GM18519 (cell line): ENCODE results near the gene RHEX.

Experiments used
- ATAC-seq: cut with Tn5 transposase; IDR thresholded peaks from one replicate; pipeline ENCODE4 v1.9.1; 2021; ENCODE audit warnings: mild to moderate bottlenecking, moderate library complexity; ENCODE audit not compliant: unreplicated experiment, low FRiP score

Gene RHEX

DNA sequence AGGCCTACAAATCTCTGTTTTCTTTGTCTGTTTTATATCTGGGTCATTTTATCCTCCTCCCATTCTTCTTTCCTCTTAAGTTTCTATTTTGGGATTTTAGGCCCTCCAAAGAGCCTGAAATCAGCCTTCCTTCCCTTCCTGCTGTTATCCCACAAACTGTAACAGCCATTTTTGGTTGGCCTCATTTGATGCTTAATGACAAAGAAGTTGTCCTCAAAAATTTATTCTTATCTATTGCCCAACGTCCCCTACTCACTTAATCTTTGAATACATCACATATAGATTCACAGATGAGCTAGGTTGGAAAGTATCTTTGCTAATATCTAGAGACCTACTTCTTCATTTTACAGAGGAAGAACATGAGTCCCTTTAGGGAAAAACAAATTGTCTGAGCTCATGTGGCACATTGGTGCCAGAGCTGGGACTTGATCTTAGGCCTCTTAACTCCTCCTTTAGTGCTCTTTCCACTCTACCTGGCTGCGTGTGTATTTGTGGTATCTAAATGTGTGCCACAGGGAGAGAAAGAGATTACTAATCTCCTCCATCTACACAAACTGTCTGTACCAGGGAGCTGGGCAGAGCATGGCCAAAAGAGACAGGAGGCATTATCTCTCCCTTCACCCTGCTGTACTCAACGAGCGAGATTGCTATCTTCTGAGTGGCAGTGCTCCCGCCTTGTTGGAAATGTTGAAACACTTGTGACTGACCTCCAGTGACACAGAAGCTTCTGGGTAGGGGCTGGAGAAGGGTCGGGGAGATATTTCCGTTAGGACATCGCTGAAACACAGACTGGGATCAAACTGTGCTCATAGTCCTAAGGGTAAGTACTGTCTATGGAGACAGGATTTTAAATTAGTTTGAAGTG is 30.1 kb downstream of the RHEX start:
- ATAC-seq: no peak

DNA sequence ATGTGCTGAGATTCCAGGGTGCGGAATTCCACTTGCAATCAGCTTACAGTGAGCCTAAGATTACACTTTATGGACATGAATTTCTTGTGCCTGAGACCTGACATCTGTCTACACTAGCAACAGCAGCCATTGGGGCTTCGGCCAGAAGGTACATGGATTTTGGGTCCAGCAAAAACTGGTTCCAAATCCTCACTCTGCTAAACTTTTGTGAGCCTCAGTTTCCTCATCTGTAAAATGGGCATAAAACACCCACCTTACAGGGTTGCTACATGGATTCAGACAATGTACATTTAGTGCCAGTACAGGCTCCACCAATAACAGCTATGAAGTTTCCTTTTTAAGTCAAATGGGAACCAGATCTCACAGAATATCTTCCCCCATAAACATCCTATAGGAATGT is 30.8 kb downstream of the RHEX start:
- no peak for ATAC-seq

DNA sequence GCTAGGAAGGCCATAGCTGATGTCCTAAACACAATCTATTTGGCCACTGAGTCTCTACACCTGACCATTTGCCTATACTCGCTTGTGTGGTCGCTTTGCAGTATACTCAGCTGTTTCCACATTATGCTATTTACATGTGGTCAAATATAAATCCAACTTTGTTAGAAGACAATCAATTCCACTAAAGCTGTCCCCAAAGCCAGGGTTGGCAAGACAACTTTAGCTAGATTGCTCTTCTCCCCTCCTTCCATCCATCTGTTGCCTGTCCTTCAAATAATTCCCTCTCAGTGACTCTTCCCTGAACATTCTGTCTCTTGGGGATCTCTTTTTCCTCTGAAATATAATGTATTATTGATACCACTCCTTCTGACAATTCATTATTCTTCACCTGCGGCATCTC is 34.1 kb downstream of the RHEX start:
- no peak for ATAC-seq

DNA sequence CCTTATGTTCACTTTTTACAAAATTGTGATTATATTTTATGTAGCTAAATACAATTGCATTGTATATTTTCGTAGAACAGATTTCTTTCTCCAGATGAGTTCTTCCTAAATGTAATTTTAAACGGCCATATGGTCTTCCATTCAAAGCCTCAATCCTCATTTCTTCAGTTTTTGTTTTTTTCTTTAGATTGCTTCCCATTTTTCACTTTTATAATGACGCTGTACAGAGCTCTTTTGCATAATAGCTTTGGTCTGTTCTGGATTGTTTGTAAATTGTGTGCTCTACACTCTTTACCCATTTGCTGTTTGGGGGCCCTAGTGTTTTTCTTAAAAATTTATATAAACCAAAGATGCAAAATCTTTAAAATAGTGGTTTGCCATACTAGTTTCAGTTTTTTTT is 36.4 kb downstream of the RHEX start:
- no peak for ATAC-seq

DNA sequence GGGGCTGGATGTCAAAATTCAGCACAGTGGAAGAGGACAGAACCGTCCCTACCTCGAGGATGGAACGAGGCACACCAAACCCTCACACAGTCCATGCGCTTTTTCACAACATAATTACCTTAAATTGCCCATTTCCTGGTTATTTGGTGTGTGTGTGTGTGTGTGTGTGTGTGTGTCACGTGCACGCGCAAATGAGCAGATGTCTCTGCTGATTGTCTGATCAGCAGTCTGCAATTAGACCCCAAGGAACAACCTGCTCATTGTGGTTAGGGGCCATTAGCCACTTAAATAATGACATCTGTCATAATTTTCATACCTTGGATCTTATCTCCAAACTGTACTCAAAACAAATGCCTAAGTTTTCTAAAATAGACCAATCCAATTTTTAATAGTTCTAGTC is 41.1 kb downstream of the RHEX start:
- no peak for ATAC-seq

DNA sequence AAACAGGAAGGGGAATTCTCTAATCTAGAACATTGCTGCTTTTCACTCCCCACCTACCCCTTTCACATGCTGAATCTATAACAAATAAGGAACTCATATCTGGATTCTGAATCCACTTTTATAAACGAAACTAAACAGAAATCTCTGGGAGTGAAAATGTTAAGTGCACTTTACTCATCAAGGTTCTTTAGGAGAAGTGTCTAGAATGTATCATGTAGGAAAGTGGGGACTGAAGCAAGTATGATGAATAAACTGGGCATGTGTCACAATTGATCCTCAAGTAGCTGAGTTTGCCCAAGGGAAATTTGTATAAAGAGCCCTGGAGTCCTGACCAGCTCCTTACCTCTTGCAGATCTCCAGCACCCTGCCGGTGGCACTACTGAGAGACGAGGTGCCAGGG is 44.4 kb downstream of the RHEX start:
- no peak for ATAC-seq

DNA sequence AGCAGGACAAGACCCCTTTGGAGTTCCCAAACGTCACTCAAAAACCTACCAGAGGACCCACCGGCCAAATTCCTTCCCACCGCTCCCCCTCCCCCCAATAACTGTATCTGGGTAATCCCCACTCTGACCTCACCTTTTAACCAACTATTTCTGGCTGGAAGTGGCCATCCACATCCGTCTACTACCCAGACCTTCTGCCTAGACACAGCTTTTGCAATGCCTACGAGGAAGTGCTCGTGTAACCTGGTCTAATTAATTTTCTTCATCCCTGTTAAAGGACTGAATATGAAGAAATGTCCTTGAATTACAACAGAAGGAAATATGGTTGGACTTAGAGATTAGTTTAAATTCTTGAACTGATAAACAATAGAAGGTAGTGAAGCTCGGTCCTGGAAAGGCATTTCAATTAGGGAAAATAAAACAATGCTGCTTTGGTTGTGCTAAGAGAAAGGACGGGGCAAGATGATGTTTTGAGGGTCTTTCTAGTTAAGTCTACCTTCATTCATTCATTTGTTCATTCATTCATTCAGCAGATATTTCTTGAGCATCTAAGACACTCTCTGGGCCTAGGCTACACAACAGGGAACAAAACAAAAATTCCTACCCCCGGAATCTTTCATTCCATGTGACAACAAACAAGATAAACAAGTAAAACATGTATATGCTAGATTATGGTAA is 45.4 kb downstream of the RHEX start:
- ATAC-seq: no peak

DNA sequence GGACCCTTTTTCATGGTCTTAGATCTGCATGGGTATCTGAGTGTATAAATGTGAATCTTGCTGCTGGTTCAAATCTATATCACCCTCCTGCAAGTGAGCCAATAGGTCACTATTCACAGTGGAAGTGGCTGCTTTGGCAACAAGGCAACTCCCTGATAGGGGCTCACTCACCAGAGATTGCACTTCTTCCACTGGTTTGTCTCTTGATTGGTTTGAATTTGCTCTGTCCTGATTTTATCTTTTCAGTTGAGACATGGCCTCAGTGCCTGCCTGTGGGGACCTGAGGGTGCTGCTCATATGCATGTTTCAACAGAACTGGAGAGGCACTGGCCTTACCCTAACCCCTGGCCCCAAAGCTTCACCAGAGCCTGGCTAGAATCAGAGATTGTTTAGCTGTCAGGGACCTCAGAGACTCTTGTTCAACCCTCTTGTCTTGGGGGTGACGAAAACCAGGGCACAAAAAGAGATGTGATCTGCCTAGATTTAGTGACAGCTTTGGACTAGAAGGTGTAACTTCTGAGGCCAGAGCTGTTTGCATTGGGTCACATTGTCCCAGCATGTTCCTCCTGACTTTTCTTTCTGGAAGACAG is 47.3 kb downstream of the RHEX start:
- no peak for ATAC-seq

DNA sequence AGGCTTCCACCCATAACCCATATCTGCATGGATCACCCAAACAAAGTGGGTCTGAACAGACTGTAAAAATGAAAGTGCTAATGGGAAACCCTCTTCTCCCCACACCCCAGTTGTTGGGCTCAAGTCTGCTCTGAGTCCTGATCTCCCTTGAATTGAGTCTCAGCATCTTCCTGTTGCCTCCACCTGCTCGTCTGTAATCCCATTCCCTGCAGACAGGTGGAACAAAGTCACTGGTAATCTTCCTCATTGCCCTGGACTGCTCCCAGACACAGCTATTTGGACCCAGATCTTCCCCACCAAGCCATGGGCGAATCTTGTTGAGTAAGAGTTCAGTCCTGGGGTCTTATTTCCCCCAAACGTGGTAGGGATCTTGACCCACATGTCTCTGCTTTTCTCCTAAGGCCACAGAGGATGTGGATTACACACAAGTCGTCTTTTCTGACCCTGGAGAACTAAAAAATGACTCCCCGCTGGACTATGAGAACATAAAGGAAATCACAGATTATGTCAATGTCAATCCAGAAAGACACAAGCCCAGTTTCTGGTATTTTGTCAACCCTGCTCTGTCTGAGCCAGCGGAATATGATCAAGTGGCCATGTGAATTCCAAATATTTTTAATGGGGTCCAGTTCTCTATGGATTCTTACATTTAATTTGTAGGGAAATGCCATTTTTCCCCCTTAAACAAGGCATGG is 48.5 kb downstream of the RHEX start:
- ATAC-seq: no peak

DNA sequence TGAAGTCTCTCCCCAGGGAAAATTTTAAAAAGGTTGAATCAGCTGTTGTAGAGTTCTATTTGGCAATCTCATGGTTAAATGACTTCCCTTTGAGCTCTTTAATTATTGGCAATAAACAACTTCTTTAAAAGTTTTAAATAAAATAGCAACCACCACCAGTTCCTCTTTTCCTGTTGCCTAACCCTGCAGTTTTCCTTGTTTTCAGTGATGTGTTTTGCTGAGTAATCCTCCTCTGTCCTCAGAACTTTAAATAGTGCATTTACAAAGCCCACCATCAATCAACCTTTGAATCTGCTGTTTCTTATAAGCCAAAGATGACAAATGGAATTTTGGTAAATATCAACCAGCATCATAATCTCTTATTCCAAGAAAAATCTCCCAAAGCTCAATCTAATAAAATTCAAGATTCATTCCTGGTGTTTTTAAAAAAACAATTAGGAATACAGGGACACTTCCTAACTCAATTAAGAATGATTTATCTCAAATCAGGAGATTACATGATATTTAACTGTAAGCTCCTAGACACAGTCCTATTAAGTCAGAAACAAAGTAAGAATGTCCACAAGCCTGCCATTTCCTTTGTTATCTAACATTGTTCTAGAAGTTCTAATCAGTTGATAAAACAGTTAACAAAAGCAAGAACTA is 49.4 kb downstream of the RHEX start:
- ATAC-seq: no peak

DNA sequence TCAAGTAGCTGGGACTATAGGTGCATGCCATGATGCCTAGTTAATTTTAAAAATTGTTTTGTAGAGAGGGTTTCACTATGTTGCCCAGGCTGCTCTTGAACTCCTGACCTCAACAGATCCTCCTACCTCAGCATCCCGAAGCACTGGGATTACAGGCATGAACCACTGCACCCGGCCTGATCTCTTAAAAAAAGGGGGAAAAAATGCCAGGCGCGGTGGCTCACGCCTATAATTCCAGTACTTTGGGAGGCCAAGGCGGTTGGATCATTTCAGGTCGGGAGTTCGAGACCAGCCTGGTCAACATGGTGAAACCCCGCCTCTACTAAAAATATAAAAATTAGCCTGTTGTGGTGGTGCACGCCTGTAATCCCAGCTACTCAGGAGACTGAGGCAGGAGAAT is 51.0 kb downstream of the RHEX start:
- no peak for ATAC-seq

DNA sequence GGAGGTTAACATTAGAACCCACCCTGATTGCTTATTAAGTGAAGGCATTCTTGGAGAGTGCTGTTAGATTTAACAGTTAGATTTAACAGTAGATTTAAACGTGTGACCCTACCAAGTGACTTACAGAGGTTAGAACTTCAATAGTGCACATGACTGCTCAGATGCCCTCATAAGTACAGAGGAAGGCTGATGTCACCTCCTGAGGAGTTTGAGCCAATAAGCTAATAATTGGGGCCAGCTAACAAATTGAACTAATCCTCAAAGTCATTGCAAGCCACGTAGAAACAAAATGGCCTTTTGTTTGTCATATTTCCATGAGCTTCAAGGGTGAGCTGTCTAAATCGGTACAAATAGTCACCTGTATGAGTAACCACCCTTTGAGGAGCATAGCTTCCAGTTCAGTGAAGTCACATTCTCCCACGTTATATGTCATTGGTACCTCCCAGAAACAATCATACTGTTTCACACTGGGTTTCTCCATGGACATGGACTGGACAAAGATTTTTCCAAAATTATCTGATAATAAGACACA is 52.6 kb downstream of the RHEX start:
- no peak for ATAC-seq

DNA sequence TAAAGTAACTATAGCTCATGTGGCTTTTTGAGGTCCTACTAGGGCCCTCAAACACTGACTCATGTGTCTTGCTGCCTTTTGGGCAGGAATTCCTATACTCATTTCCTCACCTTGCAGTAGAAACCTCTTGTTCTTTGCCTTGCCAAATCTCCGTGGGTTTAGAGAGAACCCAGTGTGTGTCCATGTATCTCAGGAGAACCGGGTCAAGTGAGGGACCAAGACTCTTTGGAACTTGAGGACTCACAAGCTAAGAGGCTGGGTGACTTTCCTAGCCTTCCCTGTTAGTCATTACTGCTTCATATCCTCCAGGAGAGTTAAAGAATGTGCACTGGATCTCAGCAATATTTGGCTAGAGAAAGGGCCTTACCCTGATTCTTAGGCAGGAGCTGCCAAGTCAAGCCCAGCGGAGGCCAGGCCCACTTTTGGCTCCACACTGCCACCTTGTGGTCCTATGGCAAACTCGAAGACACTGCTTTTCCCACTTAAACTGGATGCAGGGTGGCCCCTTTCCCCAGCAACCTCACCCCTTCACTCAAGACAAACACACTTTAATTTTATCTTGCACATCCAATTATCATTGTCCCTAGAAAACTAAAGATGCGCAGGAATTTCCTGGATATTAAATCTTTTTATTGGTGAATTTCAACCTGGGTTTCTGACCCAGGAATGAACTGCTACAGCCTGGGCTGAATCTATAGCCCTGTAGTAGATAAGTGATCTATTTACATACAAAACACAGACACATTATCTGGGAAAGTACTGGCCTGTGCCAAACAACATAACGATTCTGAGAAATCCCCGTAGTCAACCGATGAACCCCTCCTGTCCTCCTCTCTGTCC is 53.6 kb downstream of the RHEX start:
- ATAC-seq: no peak

DNA sequence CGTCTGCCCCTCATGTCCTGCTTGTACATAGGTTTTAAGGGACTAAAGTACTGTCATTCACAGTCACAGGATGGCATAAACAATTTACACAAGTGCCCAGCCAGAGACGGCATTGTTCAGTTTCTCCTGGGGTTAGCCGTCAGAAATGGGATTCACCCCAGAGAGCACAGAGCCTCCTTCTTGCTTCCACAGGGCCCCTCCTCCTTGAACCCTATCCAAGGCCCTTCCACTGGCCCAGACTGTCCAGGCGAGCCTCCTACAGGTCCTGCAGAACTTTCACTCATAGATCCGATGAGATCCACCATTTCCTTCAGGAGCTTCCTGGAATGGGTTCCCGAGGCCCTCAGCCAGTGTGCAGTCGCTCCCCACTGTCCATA is 54.2 kb downstream of the RHEX start:
- ATAC-seq: no peak

DNA sequence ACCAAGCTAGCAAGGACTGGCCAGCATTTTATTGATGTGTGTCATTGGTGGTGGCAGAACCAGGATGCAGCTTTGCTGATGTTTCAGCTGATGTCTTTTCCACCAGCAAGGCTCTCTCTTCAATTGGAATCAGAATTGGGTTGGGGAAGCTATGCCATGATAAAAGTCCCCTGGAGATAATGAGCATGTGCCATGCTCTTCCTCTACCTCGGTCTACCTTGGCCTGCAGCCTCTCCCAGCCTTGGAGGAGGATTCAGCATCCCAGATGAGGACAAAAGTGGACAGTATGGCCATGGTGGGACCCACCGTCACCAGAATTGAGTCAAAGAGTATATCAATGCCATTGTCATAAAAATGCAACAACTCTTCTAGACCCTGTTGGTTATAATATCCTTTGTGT is 55.7 kb downstream of the RHEX start:
- ATAC-seq: no peak

DNA sequence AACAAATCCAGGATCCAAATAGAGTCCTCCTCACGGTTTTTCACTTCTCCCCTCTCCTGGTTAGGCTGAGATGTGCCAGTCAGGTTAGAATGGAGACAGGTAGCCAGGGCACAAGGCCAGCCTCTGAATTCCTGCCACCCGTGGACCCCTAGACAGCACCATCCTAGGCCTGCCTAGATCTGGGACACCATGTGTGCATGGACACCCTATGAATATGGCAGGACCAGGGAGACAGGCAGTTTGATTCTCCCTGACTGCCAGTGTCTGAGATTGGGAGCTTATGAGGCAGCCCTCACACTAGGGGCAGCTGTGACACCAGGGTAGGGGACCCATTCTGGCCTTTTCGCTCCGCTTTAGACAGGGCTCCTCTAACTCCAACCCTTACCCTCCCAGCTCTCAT is 56.7 kb downstream of the RHEX start:
- ATAC-seq: no peak

DNA sequence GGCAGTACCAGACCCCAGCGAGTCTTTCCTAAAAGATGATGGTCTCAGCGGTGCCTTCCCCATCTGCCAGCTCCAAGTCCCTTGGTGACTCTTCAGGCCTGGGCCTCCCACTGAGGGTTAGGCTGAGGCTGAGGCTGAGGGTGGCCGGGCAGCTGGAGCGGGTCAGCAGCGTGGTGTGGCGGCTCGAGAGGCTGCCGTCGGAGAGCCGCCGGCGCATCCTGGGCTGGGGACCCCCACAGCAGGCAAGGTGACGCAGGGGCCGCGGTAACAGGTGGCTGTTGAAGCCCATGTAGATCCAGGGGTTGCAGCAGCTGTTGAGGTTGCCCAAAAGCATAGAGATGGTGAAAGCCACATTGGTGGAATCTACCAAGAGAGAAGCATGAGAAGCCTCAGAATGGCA is 57.2 kb downstream of the RHEX start:
- no peak for ATAC-seq

DNA sequence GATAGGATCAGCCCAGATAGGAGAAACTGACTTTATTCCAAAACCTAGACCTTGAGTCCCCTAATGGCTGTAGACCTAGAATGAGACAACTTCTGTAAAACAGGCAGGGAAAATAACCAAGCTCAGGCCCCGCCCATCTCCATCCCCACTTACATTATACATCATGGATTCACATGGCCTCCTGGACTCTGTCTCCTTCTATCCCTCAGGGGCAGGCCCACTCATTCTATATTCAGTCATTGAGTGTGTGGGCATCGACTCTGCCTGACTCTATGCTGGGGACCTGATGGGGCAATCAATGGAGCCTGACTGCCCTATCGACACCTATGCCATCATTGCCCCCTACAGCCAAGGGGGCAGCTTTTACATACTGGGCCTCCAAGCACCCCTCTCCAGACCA is 57.8 kb downstream of the RHEX start:
- no peak for ATAC-seq

DNA sequence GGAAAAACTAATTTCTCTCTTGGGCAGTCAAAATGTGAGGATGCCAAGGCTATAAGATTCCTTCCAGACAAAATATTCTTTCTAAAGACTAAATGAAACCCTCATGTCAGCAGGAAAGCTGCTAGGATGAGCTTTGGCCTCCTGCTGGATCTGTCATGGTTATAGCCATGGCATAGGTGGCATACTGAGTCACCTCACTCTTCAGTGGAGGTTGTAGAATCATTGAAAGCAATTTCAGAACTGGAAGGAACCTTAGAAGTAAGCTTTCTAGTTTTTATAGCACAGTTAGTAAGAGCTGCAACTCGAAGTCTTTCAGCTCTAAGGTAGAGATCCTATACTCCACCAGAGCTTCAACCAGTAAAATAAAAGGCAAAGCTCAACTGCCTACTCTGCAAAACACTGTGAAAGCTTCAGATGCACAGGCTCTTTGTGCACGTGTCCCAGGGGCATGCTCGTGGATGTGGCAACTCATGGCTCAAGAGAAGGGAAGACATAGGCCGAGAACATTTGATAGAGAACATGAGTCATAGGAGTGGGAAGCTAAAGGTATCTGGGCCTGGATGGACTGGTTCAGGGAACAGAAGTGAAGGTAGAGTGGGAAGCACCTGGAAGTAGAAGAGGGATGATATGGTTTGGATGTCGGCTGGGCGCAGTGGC is 58.4 kb downstream of the RHEX start:
- no peak for ATAC-seq
